HG03159 (cell line): Measurements from ENCODE around the gene XAGE3.
"Not testable (repeated sequence)": the region's sequence is repeated elsewhere in the genome, so short reads cannot be mapped to it uniquely, and the experiment has no call there.

ENCODE experiments used
- ATAC-seq: cut with Tn5 transposase; IDR thresholded peaks from one replicate; pipeline ENCODE4 v1.9.1; 2021; ENCODE audit warnings: mild to moderate bottlenecking, moderate library complexity; ENCODE audit not compliant: unreplicated experiment

Gene XAGE3

GRCh38 chrX:52852110-52852860, 15.6 kb downstream of the XAGE3 start:
- no peak for ATAC-seq

- ATAC-seq: not testable (repeated sequence)
Measured at GRCh38 chrX:52843619-52844018, 24.3 kb downstream of the XAGE3 start.

GRCh38 chrX:52839137-52839536, 28.7 kb downstream of the XAGE3 start:
- ATAC-seq: no peak

DNA sequence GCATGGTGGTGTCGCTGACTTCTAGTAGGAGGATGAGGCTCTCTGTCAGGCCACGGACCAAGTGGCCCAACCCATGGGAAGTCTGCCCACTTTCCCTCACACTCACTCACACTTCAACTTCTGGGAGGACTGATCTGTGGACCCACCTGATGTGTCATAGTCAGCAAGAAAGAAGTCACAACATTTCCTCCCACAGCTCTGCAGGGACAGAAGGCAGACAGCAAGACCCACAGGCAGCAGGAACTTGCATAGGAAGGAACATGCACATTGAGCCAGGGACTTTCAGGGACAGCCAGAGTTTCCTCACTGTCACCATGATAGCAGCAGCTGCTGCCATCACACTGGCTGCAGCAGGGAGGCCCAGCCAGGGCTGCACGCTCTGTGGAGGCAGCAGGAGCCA, 37.3 kb downstream of the XAGE3 start:
- no peak for ATAC-seq

DNA sequence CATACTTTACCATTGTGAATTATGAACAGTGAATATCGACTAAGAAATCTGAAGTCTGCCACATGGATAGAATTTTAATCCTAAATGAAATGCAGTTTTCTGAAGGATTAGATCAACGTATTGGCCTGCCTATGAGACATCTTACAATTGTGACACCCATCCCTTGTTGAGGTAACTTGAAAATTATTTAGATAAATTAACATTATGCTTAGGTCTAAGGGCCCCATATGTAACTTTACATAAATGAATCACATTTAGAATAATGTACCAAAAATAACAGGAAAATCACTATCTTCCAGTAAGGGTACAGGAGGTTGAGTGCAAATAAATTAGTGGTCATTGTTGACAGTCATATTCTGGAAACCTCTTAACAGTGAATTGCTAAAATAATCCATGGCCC, 43.3 kb downstream of the XAGE3 start:
- ATAC-seq: no peak

DNA sequence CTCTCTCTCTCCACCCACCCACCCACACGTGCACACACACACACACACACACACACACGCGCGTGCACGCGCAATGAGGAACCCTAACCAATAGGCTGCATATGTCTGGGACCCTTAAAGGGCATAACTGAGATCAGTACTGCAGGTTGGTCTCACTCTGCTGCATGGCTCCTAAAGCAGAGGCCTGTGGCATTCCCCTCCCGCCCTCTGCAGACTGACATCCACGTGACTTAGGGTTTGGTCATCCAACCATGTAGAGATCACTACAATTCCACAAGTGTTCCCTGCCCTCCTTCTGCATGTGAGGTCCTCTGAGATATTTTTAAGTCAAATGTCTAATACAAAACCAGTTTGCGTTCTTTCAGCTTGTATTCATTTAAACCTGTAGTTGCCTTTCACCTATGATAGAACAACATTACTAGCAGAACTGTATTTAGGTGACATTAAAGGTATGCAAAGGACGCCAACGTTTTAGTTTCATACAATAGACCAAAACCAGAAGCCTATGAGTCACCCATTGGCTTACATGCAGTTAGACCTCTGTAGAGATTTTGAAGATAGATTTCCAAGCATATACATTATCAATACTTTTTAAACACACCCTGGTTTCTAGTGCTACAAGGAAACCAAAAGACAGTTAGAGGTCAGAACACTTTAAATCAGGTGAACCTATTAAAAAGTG, 46.7 kb downstream of the XAGE3 start:
- no peak for ATAC-seq

GRCh38 chrX:52819788-52820187, 48.1 kb downstream of the XAGE3 start:
- no peak for ATAC-seq
